ENCODE data around the gene FAM81A. TPM values are rescaled to one million over a fixed set of nuclear protein-coding genes. Genes with fewer than 3 reads are reported as not detected.

Gene FAM81A
- polyA plus RNA-seq, 1 donor from 2014 or later, result 5.0 TPM

DNA sequence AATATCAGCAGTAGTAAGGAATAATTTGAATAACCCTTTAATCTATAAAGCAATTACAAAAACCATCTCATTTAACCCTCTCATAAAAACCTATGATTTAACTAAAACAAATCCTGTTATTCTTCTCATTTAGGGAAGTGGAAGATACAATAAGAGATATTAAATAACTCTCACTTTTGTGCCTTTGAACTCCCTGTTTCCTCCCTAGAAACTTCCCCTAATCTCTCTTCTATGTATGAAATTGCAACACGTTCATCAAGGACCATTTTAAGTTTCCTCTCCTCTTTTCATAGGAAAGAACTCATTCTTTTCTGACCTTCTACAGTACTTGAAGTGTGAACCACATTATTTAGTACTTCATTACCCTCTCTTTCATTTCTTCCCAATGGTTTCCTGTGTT lies 18.8 kb upstream of the FAM81A start:
- H3K9me3 ChIP-seq (ENCODE audit: low read length), result no peaks in the 10 kb centered on the region
- no peaks in the 10 kb centered on the region for H3K79me2 ChIP-seq (replicated peaks; ENCODE audit: insufficient read depth, low read length)
- no peak overlapping the region for H3K27ac ChIP-seq (ENCODE audit: low read length)
- TF ChIP-seq CTCF (IDR thresholded peaks at IDR 0.05; ENCODE audit: poor library complexity, severe bottlenecking) (no peak), EP300 (conservative IDR thresholded peaks at IDR 0.05; ENCODE audit: poor library complexity, severe bottlenecking) (no peak), EZH2 (IDR thresholded peaks at IDR 0.05; ENCODE audit: borderline replicate concordance, insufficient read depth, low read length, poor library complexity, severe bottlenecking) (no peak), REST (IDR thresholded peaks at IDR 0.05; ENCODE audit: borderline replicate concordance) (no peak), POLR2AphosphoS5 (IDR thresholded peaks at IDR 0.05) (no peak), SMC3 (conservative IDR thresholded peaks at IDR 0.05; ENCODE audit: poor library complexity) (no peak), MXI1 (conservative IDR thresholded peaks at IDR 0.05; ENCODE audit: poor library complexity, severe bottlenecking) (no peak), TAF1 (IDR thresholded peaks at IDR 0.05; ENCODE audit: low read depth) (no peak), RAD21 (conservative IDR thresholded peaks at IDR 0.05) (no peak)
- H3K27me3 ChIP-seq (ENCODE audit: insufficient read depth, low read depth, low read length), result no peaks in the 10 kb centered on the region
- no peaks in the 10 kb centered on the region for H3K9me2 ChIP-seq (ENCODE audit: insufficient read depth, low read length)
- H2AFZ ChIP-seq (ENCODE audit: low read depth, low read length), result no peak overlapping the region
- no peak overlapping the region for H3K9ac ChIP-seq (ENCODE audit: low read length)
- H3K4me2 ChIP-seq (ENCODE audit: low read length), result no peak overlapping the region
- H3K36me3 ChIP-seq (ENCODE audit: insufficient read depth, low read length), result no peaks in the 10 kb centered on the region
- no peaks in the 10 kb centered on the region for H3F3A ChIP-seq (ENCODE audit: insufficient read depth, low read length, poor library complexity, severe bottlenecking)
- no peaks in the 10 kb centered on the region for H4K20me1 ChIP-seq (ENCODE audit: insufficient read depth)
- H3K4me3 ChIP-seq (ENCODE audit: low read length), result no peak overlapping the region

DNA sequence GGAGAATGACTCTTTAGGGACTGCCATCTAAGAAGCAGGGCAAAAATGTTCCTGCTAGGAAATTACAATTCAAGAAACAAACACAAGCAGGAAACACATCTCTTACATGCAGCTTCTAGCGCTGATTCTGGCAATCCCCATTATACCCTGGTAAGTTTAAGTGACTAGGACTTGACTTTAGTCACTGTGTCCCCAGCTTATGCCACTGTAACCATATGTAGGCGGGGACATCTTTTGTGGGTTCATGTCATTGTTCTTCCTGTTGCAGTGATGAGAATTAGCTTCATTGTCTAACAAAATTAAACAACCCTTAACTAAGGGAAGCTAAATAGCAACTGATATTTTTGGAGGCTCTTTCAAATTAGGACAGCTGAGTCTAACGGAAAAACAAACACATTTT lies 17.9 kb upstream of the FAM81A start:
- no peak overlapping the region for H2AFZ ChIP-seq (ENCODE audit: low read depth, low read length)
- no peak overlapping the region for H3K27ac ChIP-seq (ENCODE audit: low read length)
- no peaks in the 10 kb centered on the region for H3F3A ChIP-seq (ENCODE audit: insufficient read depth, low read length, poor library complexity, severe bottlenecking)
- TF ChIP-seq TAF1 (IDR thresholded peaks at IDR 0.05; ENCODE audit: low read depth), result no peak
- TF ChIP-seq MXI1 (conservative IDR thresholded peaks at IDR 0.05; ENCODE audit: poor library complexity, severe bottlenecking), result no peak
- no peak for TF ChIP-seq REST (IDR thresholded peaks at IDR 0.05; ENCODE audit: borderline replicate concordance)
- TF ChIP-seq CTCF (IDR thresholded peaks at IDR 0.05; ENCODE audit: poor library complexity, severe bottlenecking), result no peak
- TF ChIP-seq EZH2 (IDR thresholded peaks at IDR 0.05; ENCODE audit: borderline replicate concordance, insufficient read depth, low read length, poor library complexity, severe bottlenecking), result no peak
- no peak for TF ChIP-seq POLR2AphosphoS5 (IDR thresholded peaks at IDR 0.05)
- no peak for TF ChIP-seq SMC3 (conservative IDR thresholded peaks at IDR 0.05; ENCODE audit: poor library complexity)
- no peak for TF ChIP-seq RAD21 (conservative IDR thresholded peaks at IDR 0.05)
- no peak for TF ChIP-seq EP300 (conservative IDR thresholded peaks at IDR 0.05; ENCODE audit: poor library complexity, severe bottlenecking)
- no peaks in the 10 kb centered on the region for H3K27me3 ChIP-seq (ENCODE audit: insufficient read depth, low read depth, low read length)
- H3K4me3 ChIP-seq (ENCODE audit: low read length), result no peak overlapping the region
- H3K9me3 ChIP-seq (ENCODE audit: low read length), result no peaks in the 10 kb centered on the region
- no peaks in the 10 kb centered on the region for H3K79me2 ChIP-seq (replicated peaks; ENCODE audit: insufficient read depth, low read length)
- H3K9me2 ChIP-seq (ENCODE audit: insufficient read depth, low read length), result no peaks in the 10 kb centered on the region
- no peak overlapping the region for H3K9ac ChIP-seq (ENCODE audit: low read length)
- no peaks in the 10 kb centered on the region for H3K36me3 ChIP-seq (ENCODE audit: insufficient read depth, low read length)
- H4K20me1 ChIP-seq (ENCODE audit: insufficient read depth), result no peaks in the 10 kb centered on the region
- H3K4me2 ChIP-seq (ENCODE audit: low read length), result no peak overlapping the region
